ENCODE measurements around the gene HSFX3. TPM values are rescaled to one million over a fixed set of nuclear protein-coding genes. Genes with fewer than 3 reads are reported as not detected.
A peak's percentile ranks its signal among the peaks of the same experiment; 100 is the strongest.
"Not testable (repeated sequence)": the region's sequence is repeated elsewhere in the genome, so short reads cannot be mapped to it uniquely, and the experiment has no call there.

Gene HSFX3
- total RNA-seq = not detected

GRCh38 chrX:149549701-149550100 lies at the start of gene HSFX3:
TSS of gene HSFX3 (minus strand) at chrX:149549924. CDS start at chrX:149549852, 72 bp downstream.
- not testable (repeated sequence) for DNase-seq, H3K27ac ChIP-seq
- WGBS, 2 donors = 100% methylated on average over 1 of the region's 6 CpGs; no CpG with 5 or more reads in 1 of the 2 donors

DNA sequence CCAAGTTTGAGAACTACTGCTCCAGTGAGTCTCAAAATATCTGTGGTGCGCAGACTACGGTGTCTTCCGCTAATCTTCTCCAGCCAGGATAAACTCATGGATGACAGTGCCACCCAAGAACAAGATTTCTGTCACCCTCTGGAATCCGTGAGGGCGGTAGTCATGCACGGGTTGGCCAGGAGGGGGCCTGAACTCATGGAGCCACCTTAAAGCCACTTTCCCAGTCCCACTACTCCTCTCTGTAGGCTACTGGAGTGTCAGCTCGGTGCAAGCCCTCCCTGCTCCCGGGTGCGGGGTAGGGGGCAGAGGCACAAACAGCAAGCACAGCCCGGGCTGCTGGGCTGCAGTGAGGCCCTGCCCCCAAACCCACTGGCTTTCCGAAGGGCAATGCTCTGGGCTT lies 48.9 kb upstream of the HSFX3 start:
- H3K4me3 ChIP-seq; H3K27ac ChIP-seq; DNase-seq; H3K9me3 ChIP-seq; H3K27me3 ChIP-seq; H3K36me3 ChIP-seq; ATAC-seq (ENCODE audit: low FRiP score in 2 of 2); H3K4me1 ChIP-seq: not testable (repeated sequence)
- WGBS, 2 donors = no CpG with 5 or more reads among the region's 11 CpGs

More at GRCh38 chrX:149549701-149550100, at the start of gene HSFX3:
- ATAC-seq (ENCODE audit: low FRiP score in 2 of 2); H3K9me3 ChIP-seq; H3K4me3 ChIP-seq; H3K36me3 ChIP-seq; H3K4me1 ChIP-seq; H3K27me3 ChIP-seq: not testable (repeated sequence)

GRCh38 chrX:149595943-149596342 lies 46.2 kb upstream of the HSFX3 start:
- ATAC-seq (ENCODE audit: low FRiP score in 2 of 2); H3K4me1 ChIP-seq; DNase-seq; H3K4me3 ChIP-seq; H3K27me3 ChIP-seq; H3K27ac ChIP-seq; H3K9me3 ChIP-seq; H3K36me3 ChIP-seq: not testable (repeated sequence)
- WGBS, 2 donors = no CpG with 5 or more reads among the region's 7 CpGs

GRCh38 chrX:149595214-149595613 lies 45.5 kb upstream of the HSFX3 start, which contains the start of gene HSFX2:
TSS of gene HSFX2 (minus strand) at chrX:149595314. CDS start at chrX:149594700, 614 bp downstream.
- H3K4me3 ChIP-seq = not testable (repeated sequence)

DNA sequence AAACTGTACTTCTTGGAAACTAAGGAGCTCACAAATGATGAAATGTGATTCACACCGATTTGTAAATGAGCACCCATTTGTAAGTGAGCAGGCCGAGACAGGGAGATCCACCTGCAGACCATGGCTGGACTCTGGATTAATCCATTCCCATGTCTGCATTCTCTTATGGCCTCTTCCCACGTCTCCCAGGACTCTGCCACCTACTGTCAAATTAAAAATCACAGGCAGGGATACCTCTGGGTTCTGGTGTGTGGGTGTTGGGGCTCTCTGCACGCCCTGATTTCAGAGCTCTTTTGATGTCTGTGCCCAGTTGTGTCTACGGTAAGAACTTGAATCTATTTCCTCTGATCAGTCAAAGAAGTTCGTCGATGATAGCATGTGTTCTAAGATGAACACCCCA lies 41.3 kb upstream of the HSFX3 start:
- H3K4me1 ChIP-seq; H3K27me3 ChIP-seq; H3K4me3 ChIP-seq; H3K9me3 ChIP-seq; H3K36me3 ChIP-seq; DNase-seq; H3K27ac ChIP-seq; ATAC-seq (ENCODE audit: low FRiP score in 2 of 2): not testable (repeated sequence)
- no CpG with 5 or more reads among the region's 7 CpGs for WGBS, 2 donors

More at GRCh38 chrX:149595214-149595613, 45.5 kb upstream of the HSFX3 start, which contains the start of gene HSFX2:
- H3K27me3 ChIP-seq; H3K27ac ChIP-seq; H3K9me3 ChIP-seq; ATAC-seq (ENCODE audit: low FRiP score in 2 of 2); DNase-seq; H3K36me3 ChIP-seq; H3K4me1 ChIP-seq: not testable (repeated sequence)
- no CpG with 5 or more reads among the region's 17 CpGs for WGBS, 2 donors

DNA sequence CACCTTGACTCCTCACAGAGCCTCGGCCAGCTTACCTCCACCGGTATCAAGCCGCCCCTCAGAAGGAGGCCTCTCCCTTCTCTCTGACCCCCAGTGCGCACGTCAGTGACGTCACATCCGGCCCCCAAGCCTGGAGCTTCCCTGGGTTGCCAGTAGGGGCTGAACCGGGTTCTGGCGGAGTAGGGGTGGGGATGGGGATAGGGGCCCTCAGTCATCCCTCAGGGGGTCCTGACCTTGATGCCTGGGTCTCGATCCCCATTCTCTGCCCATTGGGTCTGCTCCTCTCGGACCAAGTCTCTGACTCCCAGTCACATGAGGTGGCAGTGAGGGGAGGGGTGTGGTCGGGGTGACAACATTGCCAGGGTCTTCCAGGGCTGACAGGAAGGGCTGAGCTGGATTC lies 37.6 kb upstream of the HSFX3 start, which contains the start of gene MAGEA9B:
Gene MAGEA9B (minus strand): TSS at position 101 of the 400 bp plus-strand sequence. CDS start 4,280 bp downstream, outside the sequence.
- H3K9me3 ChIP-seq; H3K36me3 ChIP-seq; H3K4me1 ChIP-seq; H3K4me3 ChIP-seq; H3K27me3 ChIP-seq; ATAC-seq (ENCODE audit: low FRiP score in 2 of 2); DNase-seq; H3K27ac ChIP-seq: not testable (repeated sequence)
- no CpG with 5 or more reads among the region's 12 CpGs for WGBS, 2 donors

- not testable (repeated sequence) for H3K36me3 ChIP-seq
- peak in 1 of 2 donors; percentile 28 for ATAC-seq (ENCODE audit: low FRiP score in 2 of 2)
- WGBS, 2 donors = 100% methylated on average over 2 of the region's 17 CpGs; no CpG with 5 or more reads in 1 of the 2 donors
Observed at GRCh38 chrX:149585631-149586030, 35.9 kb upstream of the HSFX3 start.

DNA sequence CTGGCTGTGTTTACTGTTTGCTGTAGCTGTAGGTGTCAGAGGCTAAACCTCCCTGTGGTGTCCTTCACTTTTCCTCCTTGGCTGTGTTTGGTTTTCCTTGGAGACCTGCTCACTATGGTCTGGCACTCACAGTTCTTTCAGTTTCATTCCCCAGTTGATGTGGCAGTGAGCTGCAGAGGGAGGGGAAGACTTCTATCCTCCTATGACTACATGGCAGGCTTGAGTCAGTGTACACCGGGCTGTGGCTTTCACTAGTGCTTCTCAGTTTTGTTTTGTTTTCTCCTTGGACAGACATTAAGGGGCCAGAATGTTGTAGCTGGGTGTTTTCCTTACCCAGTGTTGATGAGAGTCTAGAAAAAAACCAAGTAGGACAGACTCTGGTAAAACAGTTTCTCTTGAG lies 23.7 kb upstream of the HSFX3 start:
- not testable (repeated sequence) for H3K9me3 ChIP-seq; H3K4me3 ChIP-seq; DNase-seq; H3K4me1 ChIP-seq; ATAC-seq (ENCODE audit: low FRiP score in 2 of 2); H3K27ac ChIP-seq; H3K27me3 ChIP-seq; H3K36me3 ChIP-seq
- WGBS, 2 donors = no CpG with 5 or more reads among the region's 1 CpG

More at GRCh38 chrX:149585631-149586030, 35.9 kb upstream of the HSFX3 start:
- H3K27ac ChIP-seq, H3K4me3 ChIP-seq, H3K9me3 ChIP-seq, H3K4me1 ChIP-seq, DNase-seq, H3K27me3 ChIP-seq: not testable (repeated sequence)

DNA sequence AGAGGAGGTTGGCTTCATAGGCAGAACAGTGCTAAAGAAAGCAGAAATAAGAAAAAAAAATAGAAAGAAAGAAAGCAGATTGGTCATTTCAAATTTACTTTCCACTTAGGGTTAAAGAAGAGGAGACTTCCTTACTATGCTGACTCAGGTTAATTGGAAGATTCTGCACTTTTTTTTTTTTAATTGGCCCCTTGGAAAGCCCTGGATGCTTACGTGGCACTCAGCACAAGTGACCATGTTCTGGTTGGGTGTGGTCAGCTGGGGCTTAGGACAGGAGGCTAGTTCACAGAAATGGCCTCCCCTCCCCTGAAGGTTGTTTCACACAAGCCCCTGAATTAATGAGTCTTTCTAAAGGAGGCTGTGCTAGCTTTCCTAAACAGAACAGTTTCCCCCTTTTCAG lies 23.0 kb upstream of the HSFX3 start:
- no peak for ATAC-seq (ENCODE audit: low FRiP score in 2 of 2)
- H3K4me3 ChIP-seq = no peak overlapping the region
- H3K27me3 ChIP-seq = no peaks in the 10 kb centered on the region
- no peak for DNase-seq
- H3K9me3 ChIP-seq = no peaks in the 10 kb centered on the region
- no peak overlapping the region for H3K27ac ChIP-seq
- H3K36me3 ChIP-seq = no peaks in the 10 kb centered on the region
- no peaks in the 10 kb centered on the region for H3K4me1 ChIP-seq
- 14 to 58% methylated on average over 1 of the region's 1 CpG for WGBS, 2 donors
- TF ChIP-seq POLR2A (IDR thresholded peaks at IDR 0.05) = no peak
- no peak for TF ChIP-seq EP300 (IDR thresholded peaks at IDR 0.05)
- TF ChIP-seq POLR2AphosphoS5 (IDR thresholded peaks at IDR 0.05) = no peak
- no peak for TF ChIP-seq CTCF (IDR thresholded peaks at IDR 0.05)

Data from upper lobe of left lung (tissue), 6 donors.